NCI-H2171 treated with DMSO at 0.1 percent for 48 hours (cell line): ENCODE data around the gene NOL4L.

Experiments used
- DNase-seq: peaks from one replicate; lab custom pipeline; 2025; lab: John Stamatoyannopoulos, UW

NOL4L gene

DNA sequence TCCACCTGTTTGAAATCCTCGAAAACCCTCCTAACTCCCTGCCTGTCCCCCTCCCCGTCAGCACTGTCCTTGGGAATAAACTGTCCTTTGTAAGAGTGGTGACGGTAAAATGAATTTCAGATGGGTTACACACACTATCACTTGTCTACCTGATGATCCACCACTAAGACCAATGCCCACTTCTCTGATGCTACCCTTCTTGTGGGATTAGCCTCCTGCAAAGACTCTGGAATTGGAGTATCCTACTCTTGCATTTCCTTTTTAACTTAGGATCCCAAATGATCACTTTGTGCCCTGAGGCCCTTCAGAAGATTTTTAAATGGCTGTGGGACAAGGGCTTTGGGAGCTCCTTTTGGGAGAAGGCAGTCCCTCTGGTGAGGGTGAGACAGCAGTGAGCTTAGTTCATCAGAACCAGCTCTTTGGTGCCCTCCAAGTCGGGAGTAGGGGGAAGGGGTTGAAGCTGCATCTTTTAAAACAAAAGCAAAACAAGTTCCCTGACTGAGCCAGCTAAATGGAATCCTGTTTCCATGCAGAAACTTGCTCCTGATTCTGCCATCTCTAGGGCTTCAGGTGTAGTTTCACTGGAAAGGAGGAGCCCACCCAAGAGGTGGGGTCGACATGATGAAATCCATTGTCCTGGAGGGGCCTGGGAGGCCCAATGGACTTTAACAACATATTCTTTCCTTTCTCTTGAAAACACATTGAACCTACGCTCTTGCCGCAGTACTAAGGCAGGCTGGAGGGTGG is 140.5 kb downstream of the NOL4L start:
- no peak for DNase-seq

DNA sequence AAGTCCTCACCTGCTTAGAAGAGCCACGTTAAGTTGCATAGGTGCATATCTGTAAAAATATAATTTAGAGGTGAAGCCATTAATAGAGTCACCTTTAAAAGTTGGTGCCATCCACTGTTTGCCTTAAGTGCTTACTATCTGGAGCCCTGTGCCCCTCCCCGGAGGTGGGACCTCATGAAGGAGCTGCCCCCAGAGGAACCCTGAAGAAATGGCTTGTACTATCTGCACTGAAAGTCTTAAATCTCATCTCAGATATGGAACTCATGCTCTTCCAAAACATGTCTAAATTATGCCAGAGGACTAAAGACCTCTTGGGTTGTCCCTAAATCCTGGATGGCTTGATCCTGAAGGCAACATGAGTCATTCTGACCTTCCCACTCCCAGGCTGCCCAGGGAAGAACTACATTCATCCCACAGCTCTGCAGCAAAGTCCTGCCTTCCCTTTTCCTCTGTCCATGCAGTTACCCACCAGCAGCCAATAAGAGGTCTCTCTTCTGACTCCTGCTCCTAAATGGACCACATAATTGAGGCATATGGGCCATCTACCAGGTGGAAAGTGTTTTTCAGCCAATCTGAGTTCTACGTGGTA is 141.7 kb downstream of the NOL4L start:
- no peak for DNase-seq

GRCh38 chr20:32442630-32443373 is 142.3 kb downstream of the NOL4L start:
- DNase-seq, result no peak

DNA sequence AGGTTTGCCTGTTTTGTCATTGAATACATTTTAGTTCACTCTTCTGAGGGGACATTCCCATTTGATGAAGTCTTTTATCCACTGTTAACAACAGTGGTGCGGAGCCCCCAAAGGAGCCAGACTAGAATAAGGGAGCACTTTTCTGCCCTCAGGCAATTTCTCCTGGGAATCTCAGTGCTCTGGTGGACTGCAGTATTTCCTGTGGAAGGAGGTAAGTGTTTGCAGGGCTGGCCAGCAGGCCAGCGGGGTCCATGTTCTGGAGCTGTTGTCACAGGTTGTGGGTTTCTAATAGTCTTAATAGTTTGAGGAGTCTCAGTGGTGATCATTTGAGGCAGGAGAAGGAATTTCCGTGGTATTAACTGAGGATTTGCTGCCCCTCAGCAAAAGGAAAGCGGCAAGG is 143.5 kb downstream of the NOL4L start:
- no peak for DNase-seq

DNA sequence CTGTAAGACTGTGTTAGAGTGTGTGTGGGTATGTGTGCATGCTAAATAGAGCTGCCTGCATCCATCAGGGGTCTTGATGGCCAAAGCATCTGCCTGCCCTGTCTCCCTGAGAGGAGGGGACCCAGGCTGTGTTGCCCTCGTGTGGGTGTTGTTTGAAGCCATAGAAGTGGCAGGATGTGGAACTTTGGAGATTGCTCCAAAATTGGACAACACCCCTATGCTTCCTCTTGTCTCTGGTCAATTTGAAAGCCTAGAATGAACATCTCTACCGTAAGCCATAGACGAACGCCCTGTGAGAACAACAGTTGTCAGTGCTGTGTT is 144.4 kb downstream of the NOL4L start:
- DNase-seq, result no peak

GRCh38 chr20:32440069-32440757 is 144.9 kb downstream of the NOL4L start:
- no peak for DNase-seq

- DNase-seq, result no peak
Observed at GRCh38 chr20:32439132-32439829, 145.9 kb downstream of the NOL4L start.

DNA sequence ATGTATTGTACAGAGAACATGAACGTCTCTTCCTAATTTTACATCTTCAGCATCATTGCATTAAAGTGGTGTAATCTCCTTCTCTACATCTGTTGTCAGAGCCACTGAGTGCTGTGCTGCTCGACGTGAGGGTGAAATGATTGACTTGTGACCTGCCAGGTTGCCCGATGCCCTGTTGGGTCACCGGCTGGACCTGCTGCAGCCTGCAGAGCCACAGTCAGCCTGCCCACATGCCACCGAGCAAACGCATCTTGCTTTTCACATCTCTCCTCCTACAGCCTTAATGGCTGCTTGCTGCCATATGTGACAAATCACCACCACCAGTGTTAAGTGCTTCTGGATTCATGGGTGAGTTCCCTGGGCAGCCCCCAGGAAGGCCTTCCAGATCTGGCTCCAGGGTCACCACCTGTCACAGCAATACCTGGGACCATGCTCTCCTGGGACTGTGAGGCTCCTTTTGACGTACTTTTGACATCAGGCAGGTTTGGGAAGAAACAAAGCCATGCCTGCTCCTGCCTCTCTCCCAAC is 146.7 kb downstream of the NOL4L start:
- peak; percentile 60 for DNase-seq

DNA sequence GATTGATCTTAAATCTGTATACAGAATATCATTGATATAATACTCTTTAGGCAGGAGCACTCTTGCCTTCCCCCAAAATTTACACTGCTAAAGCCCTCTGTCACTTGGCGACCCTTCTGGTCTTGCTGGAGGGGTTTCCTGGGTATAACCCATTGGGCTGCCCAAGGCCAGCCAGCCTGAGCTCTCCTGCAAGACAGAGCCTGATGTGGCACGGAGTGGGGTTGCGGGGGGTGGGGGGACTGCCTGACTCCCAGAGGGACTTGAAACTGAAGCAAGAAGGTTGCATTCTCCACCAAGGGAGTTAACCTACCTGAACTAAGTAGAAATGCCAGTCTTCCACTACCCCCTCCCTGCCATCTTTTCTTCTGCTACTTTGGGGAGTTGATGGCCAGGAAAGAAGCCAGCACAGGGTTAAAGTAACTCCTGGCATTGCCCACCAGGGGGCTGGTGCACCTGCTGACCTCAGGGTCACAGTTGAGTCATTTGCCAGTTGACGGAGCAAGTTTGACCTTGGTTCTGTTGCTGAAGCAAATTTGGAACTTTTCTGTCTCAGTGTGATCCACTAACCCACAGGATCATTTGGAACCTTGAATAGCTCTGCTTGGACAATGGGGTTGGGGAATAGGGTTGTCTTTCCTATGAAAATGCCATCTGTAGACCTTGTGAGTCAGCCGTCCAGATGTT is 147.6 kb downstream of the NOL4L start:
- DNase-seq, result no peak

- DNase-seq, result no peak
Observed at GRCh38 chr20:32436968-32437367, 148.2 kb downstream of the NOL4L start.

- no peak for DNase-seq
Observed at GRCh38 chr20:32436142-32436861, 148.8 kb downstream of the NOL4L start.

DNA sequence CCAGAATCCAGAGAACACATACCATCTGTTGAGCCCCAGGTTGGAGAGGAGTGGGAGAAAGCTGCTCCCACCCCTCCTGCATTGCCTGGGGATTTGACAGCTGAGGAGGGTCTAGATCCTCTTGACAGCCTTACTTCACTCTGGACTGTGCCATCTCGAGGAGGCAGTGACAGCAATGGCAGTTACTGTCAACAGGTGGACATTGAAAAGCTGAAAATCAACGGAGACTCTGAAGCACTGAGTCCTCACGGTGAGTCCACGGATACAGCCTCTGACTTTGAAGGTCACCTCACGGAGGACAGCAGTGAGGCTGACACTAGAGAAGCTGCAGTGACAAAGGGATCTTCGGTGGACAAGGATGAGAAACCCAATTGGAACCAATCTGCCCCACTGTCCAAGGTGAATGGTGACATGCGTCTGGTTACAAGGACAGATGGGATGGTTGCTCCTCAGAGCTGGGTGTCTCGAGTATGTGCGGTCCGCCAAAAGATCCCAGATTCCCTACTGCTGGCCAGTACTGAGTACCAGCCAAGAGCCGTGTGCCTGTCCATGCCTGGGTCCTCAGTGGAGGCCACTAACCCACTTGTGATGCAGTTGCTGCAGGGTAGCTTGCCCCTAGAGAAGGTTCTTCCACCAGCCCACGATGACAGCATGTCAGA is 149.6 kb downstream of the NOL4L start:
- DNase-seq, result no peak

- no peak for DNase-seq
Observed at GRCh38 chr20:32434434-32434833, 150.7 kb downstream of the NOL4L start.

DNA sequence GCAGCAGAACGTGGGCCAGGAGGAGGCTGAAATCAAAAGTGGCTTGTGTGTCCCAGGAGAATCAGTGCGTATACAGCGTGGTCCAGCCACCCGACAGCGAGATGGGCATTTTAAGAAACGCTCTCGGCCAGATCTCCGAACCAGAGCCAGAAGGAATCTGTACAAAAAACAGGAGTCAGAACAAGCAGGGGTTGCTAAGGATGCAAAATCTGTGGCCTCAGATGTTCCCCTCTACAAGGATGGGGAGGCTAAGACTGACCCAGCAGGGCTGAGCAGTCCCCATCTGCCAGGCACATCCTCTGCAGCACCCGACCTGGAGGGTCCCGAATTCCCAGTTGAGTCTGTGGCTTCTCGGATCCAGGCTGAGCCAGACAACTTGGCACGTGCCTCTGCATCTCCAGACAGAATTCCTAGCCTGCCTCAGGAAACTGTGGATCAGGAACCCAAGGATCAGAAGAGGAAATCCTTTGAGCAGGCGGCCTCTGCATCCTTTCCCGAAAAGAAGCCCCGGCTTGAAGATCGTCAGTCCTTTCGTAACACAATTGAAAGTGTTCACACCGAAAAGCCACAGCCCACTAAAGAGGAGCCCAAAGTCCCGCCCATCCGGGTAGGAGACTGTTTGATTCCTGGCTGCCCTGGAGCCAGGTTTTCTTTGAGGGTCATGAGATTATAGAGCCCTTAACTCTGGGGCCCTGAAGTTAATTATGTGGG is 151.7 kb downstream of the NOL4L start:
- DNase-seq, result no peak

GRCh38 chr20:32432277-32432676 is 152.9 kb downstream of the NOL4L start:
- peak; percentile 74 for DNase-seq

DNA sequence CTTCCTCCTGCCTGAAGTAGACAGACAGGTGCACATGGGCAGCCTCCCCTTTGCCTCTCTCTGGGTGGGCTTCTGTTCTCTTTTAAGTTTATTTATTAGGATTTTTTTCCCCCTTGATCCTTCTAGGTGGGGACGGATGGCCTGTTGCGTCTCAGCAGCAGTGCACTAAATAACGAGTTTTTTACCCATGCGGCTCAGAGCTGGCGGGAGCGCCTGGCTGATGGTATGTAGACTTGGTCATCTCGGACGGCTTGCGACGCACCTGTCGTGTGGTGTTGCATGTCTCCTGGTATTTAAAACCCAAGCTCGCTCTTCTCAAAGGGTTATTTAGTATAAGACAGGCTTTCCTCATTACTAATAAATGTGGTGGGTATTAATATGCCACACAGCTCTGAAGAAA is 153.7 kb downstream of the NOL4L start:
- DNase-seq, result no peak

- no peak for DNase-seq
Observed at GRCh38 chr20:32429745-32430360, 155.3 kb downstream of the NOL4L start.

- DNase-seq, result no peak
Observed at GRCh38 chr20:32429343-32429742, 155.8 kb downstream of the NOL4L start.

DNA sequence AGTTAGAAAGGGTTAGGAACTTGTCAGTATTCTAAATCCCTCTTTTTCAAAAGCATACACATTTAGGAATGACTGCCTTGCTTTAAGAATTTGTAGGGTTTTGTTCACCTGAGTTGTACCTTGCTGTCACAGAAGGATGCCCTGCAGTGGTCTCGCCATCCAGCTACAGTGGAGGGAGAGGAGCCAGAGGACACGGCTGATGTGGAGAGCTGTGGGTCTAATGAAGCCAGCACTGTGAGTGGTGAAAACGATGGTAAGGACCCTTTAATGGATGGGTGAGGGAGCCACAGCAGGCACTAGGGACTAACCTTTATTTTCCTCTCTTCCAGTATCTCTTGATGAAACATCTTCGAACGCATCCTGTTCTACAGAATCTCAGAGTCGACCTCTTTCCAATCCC is 157.1 kb downstream of the NOL4L start:
- DNase-seq, result no peak
